GM23338 (cell line): ENCODE measurements around the gene MEPE.

Source experiments
- CREB1 ChIP-seq: fragments of 250-450 bp; sonication (Bioruptor Pico); IDR thresholded peaks from 2 replicates; pipeline ENCODE4 v1.5.0; 2020; ENCODE audit warnings: low read depth, mild to moderate bottlenecking, moderate library complexity
- CTCF ChIP-seq, 2 experiments: fragments of 200-600 bp in 1 of 2; sonication (generic) in 1 of 2; conservative IDR thresholded peaks; 2 replicates each; pipeline versions ENCODE4 v1.5.1 to v1.6.1; 2016 to 2017; ENCODE audit warnings: antibody characterized with exemption in 2 of 2, low read depth in 2 of 2, mild to moderate bottlenecking in 2 of 2, moderate library complexity in 1 of 2
- ETS1 ChIP-seq: IDR thresholded peaks from 2 replicates; pipeline ENCODE4 v1.6.1; 2016; ENCODE audit warnings: antibody characterized with exemption
- EZH2 ChIP-seq: fragments of 200-600 bp; sonication (generic); IDR thresholded peaks from one replicate; pipeline ENCODE4 v1.8.0; 2017; ENCODE audit warnings: antibody characterized with exemption, mild to moderate bottlenecking, low read depth; ENCODE audit not compliant: unreplicated experiment
- EZH2phosphoT487 ChIP-seq: fragments of 200-600 bp; sonication (generic); IDR thresholded peaks from one replicate; pipeline ENCODE4 v1.8.1; 2018; ENCODE audit warnings: antibody characterized with exemption; ENCODE audit not compliant: unreplicated experiment
- JUNB ChIP-seq: IDR thresholded peaks from one replicate; pipeline ENCODE4 v1.6.1; 2016; ENCODE audit warnings: antibody characterized with exemption; ENCODE audit not compliant: unreplicated experiment
- NANOG ChIP-seq: IDR thresholded peaks from 2 replicates; pipeline ENCODE4 v1.6.1; 2016; ENCODE audit warnings: antibody characterized with exemption, borderline replicate concordance
- POLR2AphosphoS5 ChIP-seq: IDR thresholded peaks from 2 replicates; pipeline ENCODE4 v1.6.1; 2016; ENCODE audit warnings: antibody characterized with exemption, low read depth
- REST ChIP-seq: IDR thresholded peaks from one replicate; pipeline ENCODE4 v1.6.1; 2018; ENCODE audit warnings: antibody characterized with exemption; ENCODE audit not compliant: unreplicated experiment
- STAT1 ChIP-seq: IDR thresholded peaks from one replicate; pipeline ENCODE4 v1.6.1; 2016; ENCODE audit warnings: antibody characterized with exemption; ENCODE audit not compliant: unreplicated experiment
- ZNF114 ChIP-seq: fragments of 250-450 bp; sonication (Bioruptor Pico); IDR thresholded peaks from 2 replicates; pipeline ENCODE4 v1.5.0; 2020; ENCODE audit warnings: mild to moderate bottlenecking, moderate library complexity
- ZNF331 ChIP-seq: fragments of 250-450 bp; sonication (Bioruptor Pico); IDR thresholded peaks from 2 replicates; pipeline ENCODE4 v1.5.0; 2020; ENCODE audit warnings: low read depth, mild to moderate bottlenecking, moderate library complexity

DNA sequence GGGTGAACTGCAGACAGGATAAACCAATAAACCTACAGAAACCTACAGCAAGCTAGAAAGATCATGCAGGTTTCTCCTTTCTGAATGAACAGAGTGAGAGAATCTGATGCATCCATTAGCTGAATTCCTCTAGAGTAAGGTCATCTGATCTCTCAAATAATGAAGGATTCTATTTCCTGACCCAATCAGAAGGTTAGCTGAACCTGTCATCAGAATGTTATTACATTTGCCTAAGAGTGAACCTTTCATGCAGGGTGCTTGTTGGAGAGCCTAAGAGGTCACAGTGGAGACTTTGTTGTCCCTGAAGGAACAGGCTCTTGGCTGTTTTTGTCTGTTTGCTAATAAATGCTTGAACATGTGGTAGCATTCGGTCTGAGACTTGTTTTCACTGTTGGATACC, 24.0 kb downstream of the MEPE start:
- TF ChIP-seq EZH2 (no peak), CTCF (conservative IDR thresholded peaks at IDR 0.05; ENCODE audit: low read depth in 2 of 2) (no peak), REST (no peak), POLR2AphosphoS5 (no peak), JUNB (no peak), EZH2phosphoT487 (no peak), CREB1 (CRISPR knock-in tag) (no peak), STAT1 (no peak), ETS1 (no peak), ZNF331 (CRISPR knock-in tag) (no peak), ZNF114 (CRISPR knock-in tag) (no peak), NANOG (no peak)
